K562 (cell line): ENCODE results near the gene TUT4. TPM values are rescaled to one million over a fixed set of nuclear protein-coding genes. Genes with fewer than 3 reads are reported as not detected.

Experiments used
- ATAC-seq: fragments of 200-7000 bp; cut with Tn5 transposase; 3 replicates; pipeline ENCODE4 v1.9.1; 2020; ENCODE audit warnings: moderate library complexity
- BruUV-seq: library from RNA; stranded (reverse); fragments of 400-500 nt; replicated peaks from 2 replicates; lab custom pipeline; 2021; lab: Mats Ljungman, UMichigan
- CTCF ChIA-PET: fragments of 300-600 bp; formaldehyde crosslinking; extraction: SDS; loops from one replicate; lab custom pipeline; 2021; ENCODE audit warnings: low intra/inter-chr PET ratio; lab: Yijun Ruan, JAX
- POLR2A ChIA-PET: fragments of 300-600, 350-650 bp; sonication (Branson Sonifier 250); formaldehyde crosslinking; extraction: SDS; loops from one replicate; lab custom pipeline; 2021; ENCODE audit warnings: antibody characterized with exemption, inconsistent platforms; lab: Yijun Ruan, JAX
- DNase-seq, 4 experiments: peaks; one replicate each; pipeline versions ENCODE4 v3.0.0 to v3.0.0-alpha.2; 2011 to 2018; ENCODE audit warnings: low spot score in 3 of 4, mixed read lengths in 3 of 4; ENCODE audit errors: extremely low read depth in 1 of 4
- FAIRE-seq: peaks from 2 replicates; lab custom pipeline; 2011; peaks lifted over from hg19 to GRCh38; lab: Jason Lieb, UNC
- H2AFZ ChIP-seq: 2 replicates; pipeline ENCODE4 v1.6.0; 2011; ENCODE audit warnings: low read depth, low read length, control low read depth, inconsistent platforms
- H3K27ac ChIP-seq: fragments of 200-600 bp; 3 replicates; pipeline ENCODE4 v1.8.0; 2011; ENCODE audit warnings: low read depth, mild to moderate bottlenecking, control low read depth, inconsistent platforms, low read length, moderate library complexity, mixed read lengths; ENCODE audit errors: extremely low read depth
- H3K27me3 ChIP-seq, 2 experiments: fragments of 300-600 bp in 1 of 2; 2 replicates in 1 of 2; 3 replicates in 1 of 2; pipeline versions ENCODE4 v1.6.0 to v1.8.0; 2011; ENCODE audit warnings: inconsistent platforms in 2 of 2, low read length in 2 of 2, mild to moderate bottlenecking in 1 of 2, mixed read lengths in 1 of 2, moderate library complexity in 1 of 2; ENCODE audit not compliant: control insufficient read depth in 2 of 2, insufficient read depth in 2 of 2
- H3K36me3 ChIP-seq: fragments of 300-600 bp; 3 replicates; pipeline ENCODE4 v1.8.0; 2011; ENCODE audit warnings: mild to moderate bottlenecking, low read length, inconsistent platforms; ENCODE audit not compliant: control insufficient read depth, insufficient read depth
- H3K4me1 ChIP-seq, 2 experiments: fragments of 200-600 bp in 1 of 2; replicated peaks in 1 of 2; 2 replicates in 1 of 2; 3 replicates in 1 of 2; pipeline versions ENCODE4 v1.5.1 to v1.8.0; 2011; ENCODE audit warnings: inconsistent platforms in 2 of 2, low read length in 2 of 2, mild to moderate bottlenecking in 1 of 2, mixed read lengths in 1 of 2, moderate library complexity in 1 of 2; ENCODE audit not compliant: control insufficient read depth in 2 of 2, insufficient read depth in 2 of 2
- H3K4me2 ChIP-seq: 2 replicates; pipeline ENCODE4 v1.6.1; 2011; ENCODE audit warnings: low read length, control low read depth, inconsistent platforms, mixed read lengths; ENCODE audit not compliant: insufficient read depth
- H3K4me3 ChIP-seq: fragments of 200-600 bp; sonication (generic), shearing (Covaris generic); 2 replicates; pipeline ENCODE4 v1.5.1; 2016; ENCODE audit warnings: control low read depth, inconsistent platforms
- H3K79me2 ChIP-seq: fragments of 200-600 bp; 3 replicates; pipeline ENCODE4 v1.8.0; 2011; ENCODE audit warnings: low read length, inconsistent platforms; ENCODE audit not compliant: control insufficient read depth, insufficient read depth
- H3K9ac ChIP-seq, 2 experiments: 2 replicates each; pipeline versions ENCODE4 v1.6.0 to v1.6.1; 2011; ENCODE audit warnings: low read depth in 2 of 2, low read length in 2 of 2, control low read depth in 1 of 2, inconsistent platforms in 1 of 2, mild to moderate bottlenecking in 1 of 2, mixed read lengths in 1 of 2; ENCODE audit not compliant: insufficient read depth in 1 of 2
- H3K9me1 ChIP-seq: one replicate; pipeline ENCODE4 v1.6.0; 2011; ENCODE audit warnings: inconsistent platforms, mild to moderate bottlenecking, low read length, moderate library complexity; ENCODE audit not compliant: control insufficient read depth, insufficient read depth
- H3K9me3 ChIP-seq: replicated peaks from 2 replicates; pipeline ENCODE4 v1.5.1; 2011; ENCODE audit warnings: low read depth, low read length, inconsistent platforms; ENCODE audit not compliant: control insufficient read depth, insufficient read depth
- H4K20me1 ChIP-seq: replicated peaks from 2 replicates; pipeline ENCODE4 v1.6.1; 2011; ENCODE audit warnings: low read length, inconsistent platforms, mixed read lengths; ENCODE audit not compliant: control insufficient read depth, insufficient read depth
- HMGXB4 ChIP-seq: sonication (generic); formaldehyde crosslinking; IDR thresholded peaks from 2 replicates; pipeline ENCODE4 v1.8.1; 2023; ENCODE audit warnings: mild to moderate bottlenecking, missing genetic modification reagents
- MYBL2 ChIP-seq, 2 experiments: fragments of 450-650 bp in 1 of 2; sonication (generic) in 1 of 2; formaldehyde crosslinking in 1 of 2; IDR thresholded peaks; 2 replicates each; pipeline versions ENCODE4 v1.6.1 to v1.8.1; 2017 to 2022; ENCODE audit warnings: borderline replicate concordance in 1 of 2, inconsistent platforms in 1 of 2, low read depth in 1 of 2, mild to moderate bottlenecking in 1 of 2, missing genetic modification reagents in 1 of 2, moderate library complexity in 1 of 2
- XRCC3 ChIP-seq: fragments of 450-650 bp; IDR thresholded peaks from 2 replicates; pipeline ENCODE4 v1.6.1; 2017; ENCODE audit warnings: mild to moderate bottlenecking, moderate library complexity
- ZNF75A ChIP-seq: fragments of 450-650 bp; formaldehyde crosslinking; IDR thresholded peaks from 2 replicates; pipeline ENCODE4 v1.4.0; 2020; ENCODE audit warnings: mild to moderate bottlenecking
- ZSCAN29 ChIP-seq: fragments of 450-650 bp; IDR thresholded peaks from 2 replicates; pipeline ENCODE4 v1.6.1; 2017
- WGBS: fragments of 100-300 bp; shearing (Covaris generic); methylation state at CpG from one replicate; pipeline ENCODE4 v1.1.6; 2016; ENCODE audit warnings: low coverage, mixed read lengths; ENCODE audit not compliant: insufficient coverage; ENCODE audit errors: missing lambda C conversion rate; 5-methylcytosine and 5-hydroxymethylcytosine counted together
- in situ Hi-C: fragments of 300-500 bp; cut with MboI; formaldehyde crosslinking; loops from 4 replicates; pipeline ENCODE4 v1.15.0; 2018; ENCODE audit warnings: inconsistent platforms, mixed read lengths
- intact Hi-C: fragments of 100-400 bp; cut with micrococcal nuclease; formaldehyde crosslinking; loops from 2 replicates; pipeline ENCODE4 v1.14.2; 2022
- polyA plus RNA-seq, 8 experiments: library from polyadenylated mRNA; depleted of rRNA in 4 of 8; stranded (reverse) in 5 of 8; unstranded in 3 of 8; fragments of >200 nt; fragmentation: Nextera tagmentation in 2 of 8; fragmentation: Illumina TruSeq in 1 of 8; extraction: Ambion mirVana in 2 of 8; extraction: Trizol in 1 of 8; gene quantifications; 2 replicates each; pipeline versions ENCODE4 v1.2.1 to v1.2.3, GENCODE V29; 2011 to 2014; ENCODE audit warnings: inconsistent platforms in 1 of 8, missing spikeins in 1 of 8
- total RNA-seq, 7 experiments: library from RNA; depleted of rRNA in 6 of 7; stranded (reverse); fragments of >200 nt in 6 of 7; fragmentation: Illumina TruSeq in 2 of 7; extraction: Trizol in 2 of 7; gene quantifications; 2 replicates each; pipeline versions ENCODE4 v1.2.1 to v1.2.3, GENCODE V29; 2011 to 2021; ENCODE audit warnings: low replicate concordance in 1 of 7
- TF ChIP-seq, protein P1 (sequence below): fragments of 200-600 bp; sonication (generic); IDR thresholded peaks from one replicate; pipeline ENCODE4 v1.6.1; 2012; ENCODE audit warnings: mild to moderate bottlenecking, low read depth, low read length, inconsistent platforms
- TF ChIP-seq, protein P2 (sequence below): fragments of 450-650 bp; IDR thresholded peaks from 2 replicates; pipeline ENCODE4 v1.6.1; 2016; ENCODE audit warnings: mild to moderate bottlenecking

Gene TUT4
- total and polyA plus RNA-seq, 9 of the 15 experiments (the other 6 are each of a cell fraction or from before 2014, with no cell fraction given) = 15.8 to 53.5 (median 36.7) TPM

DNA sequence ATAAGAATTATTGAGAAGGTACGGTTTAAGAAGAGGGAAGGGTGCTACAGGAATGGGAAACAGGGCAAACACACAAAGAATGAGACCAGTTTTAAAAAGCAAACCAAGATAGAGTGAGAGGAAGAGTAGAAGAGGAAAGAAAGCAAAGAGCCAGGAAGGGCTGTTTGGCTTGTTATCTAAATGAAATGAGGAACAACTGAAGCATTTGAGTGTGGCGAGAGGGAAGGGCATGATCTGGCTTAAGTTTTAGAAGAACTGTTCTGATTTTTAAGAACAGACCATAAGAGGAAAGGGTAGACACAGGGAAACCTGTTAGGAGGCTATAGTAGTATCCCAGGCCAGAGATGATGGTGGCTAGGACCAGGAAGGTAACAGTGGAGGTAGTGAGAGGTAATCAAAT is 73.8 kb downstream of the TUT4 start:
- POLR2A ChIA-PET = no interaction called here
- no TSS peak for BruUV-seq
- TF ChIP-seq ZSCAN29 = no peak
- TF ChIP-seq, protein P1, sequence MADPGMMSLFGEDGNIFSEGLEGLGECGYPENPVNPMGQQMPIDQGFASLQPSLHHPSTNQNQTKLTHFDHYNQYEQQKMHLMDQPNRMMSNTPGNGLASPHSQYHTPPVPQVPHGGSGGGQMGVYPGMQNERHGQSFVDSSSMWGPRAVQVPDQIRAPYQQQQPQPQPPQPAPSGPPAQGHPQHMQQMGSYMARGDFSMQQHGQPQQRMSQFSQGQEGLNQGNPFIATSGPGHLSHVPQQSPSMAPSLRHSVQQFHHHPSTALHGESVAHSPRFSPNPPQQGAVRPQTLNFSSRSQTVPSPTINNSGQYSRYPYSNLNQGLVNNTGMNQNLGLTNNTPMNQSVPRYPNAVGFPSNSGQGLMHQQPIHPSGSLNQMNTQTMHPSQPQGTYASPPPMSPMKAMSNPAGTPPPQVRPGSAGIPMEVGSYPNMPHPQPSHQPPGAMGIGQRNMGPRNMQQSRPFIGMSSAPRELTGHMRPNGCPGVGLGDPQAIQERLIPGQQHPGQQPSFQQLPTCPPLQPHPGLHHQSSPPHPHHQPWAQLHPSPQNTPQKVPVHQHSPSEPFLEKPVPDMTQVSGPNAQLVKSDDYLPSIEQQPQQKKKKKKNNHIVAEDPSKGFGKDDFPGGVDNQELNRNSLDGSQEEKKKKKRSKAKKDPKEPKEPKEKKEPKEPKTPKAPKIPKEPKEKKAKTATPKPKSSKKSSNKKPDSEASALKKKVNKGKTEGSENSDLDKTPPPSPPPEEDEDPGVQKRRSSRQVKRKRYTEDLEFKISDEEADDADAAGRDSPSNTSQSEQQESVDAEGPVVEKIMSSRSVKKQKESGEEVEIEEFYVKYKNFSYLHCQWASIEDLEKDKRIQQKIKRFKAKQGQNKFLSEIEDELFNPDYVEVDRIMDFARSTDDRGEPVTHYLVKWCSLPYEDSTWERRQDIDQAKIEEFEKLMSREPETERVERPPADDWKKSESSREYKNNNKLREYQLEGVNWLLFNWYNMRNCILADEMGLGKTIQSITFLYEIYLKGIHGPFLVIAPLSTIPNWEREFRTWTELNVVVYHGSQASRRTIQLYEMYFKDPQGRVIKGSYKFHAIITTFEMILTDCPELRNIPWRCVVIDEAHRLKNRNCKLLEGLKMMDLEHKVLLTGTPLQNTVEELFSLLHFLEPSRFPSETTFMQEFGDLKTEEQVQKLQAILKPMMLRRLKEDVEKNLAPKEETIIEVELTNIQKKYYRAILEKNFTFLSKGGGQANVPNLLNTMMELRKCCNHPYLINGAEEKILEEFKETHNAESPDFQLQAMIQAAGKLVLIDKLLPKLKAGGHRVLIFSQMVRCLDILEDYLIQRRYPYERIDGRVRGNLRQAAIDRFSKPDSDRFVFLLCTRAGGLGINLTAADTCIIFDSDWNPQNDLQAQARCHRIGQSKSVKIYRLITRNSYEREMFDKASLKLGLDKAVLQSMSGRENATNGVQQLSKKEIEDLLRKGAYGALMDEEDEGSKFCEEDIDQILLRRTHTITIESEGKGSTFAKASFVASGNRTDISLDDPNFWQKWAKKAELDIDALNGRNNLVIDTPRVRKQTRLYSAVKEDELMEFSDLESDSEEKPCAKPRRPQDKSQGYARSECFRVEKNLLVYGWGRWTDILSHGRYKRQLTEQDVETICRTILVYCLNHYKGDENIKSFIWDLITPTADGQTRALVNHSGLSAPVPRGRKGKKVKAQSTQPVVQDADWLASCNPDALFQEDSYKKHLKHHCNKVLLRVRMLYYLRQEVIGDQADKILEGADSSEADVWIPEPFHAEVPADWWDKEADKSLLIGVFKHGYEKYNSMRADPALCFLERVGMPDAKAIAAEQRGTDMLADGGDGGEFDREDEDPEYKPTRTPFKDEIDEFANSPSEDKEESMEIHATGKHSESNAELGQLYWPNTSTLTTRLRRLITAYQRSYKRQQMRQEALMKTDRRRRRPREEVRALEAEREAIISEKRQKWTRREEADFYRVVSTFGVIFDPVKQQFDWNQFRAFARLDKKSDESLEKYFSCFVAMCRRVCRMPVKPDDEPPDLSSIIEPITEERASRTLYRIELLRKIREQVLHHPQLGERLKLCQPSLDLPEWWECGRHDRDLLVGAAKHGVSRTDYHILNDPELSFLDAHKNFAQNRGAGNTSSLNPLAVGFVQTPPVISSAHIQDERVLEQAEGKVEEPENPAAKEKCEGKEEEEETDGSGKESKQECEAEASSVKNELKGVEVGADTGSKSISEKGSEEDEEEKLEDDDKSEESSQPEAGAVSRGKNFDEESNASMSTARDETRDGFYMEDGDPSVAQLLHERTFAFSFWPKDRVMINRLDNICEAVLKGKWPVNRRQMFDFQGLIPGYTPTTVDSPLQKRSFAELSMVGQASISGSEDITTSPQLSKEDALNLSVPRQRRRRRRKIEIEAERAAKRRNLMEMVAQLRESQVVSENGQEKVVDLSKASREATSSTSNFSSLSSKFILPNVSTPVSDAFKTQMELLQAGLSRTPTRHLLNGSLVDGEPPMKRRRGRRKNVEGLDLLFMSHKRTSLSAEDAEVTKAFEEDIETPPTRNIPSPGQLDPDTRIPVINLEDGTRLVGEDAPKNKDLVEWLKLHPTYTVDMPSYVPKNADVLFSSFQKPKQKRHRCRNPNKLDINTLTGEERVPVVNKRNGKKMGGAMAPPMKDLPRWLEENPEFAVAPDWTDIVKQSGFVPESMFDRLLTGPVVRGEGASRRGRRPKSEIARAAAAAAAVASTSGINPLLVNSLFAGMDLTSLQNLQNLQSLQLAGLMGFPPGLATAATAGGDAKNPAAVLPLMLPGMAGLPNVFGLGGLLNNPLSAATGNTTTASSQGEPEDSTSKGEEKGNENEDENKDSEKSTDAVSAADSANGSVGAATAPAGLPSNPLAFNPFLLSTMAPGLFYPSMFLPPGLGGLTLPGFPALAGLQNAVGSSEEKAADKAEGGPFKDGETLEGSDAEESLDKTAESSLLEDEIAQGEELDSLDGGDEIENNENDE = no peak
- TF ChIP-seq XRCC3 = no peak
- TF ChIP-seq, protein P2, sequence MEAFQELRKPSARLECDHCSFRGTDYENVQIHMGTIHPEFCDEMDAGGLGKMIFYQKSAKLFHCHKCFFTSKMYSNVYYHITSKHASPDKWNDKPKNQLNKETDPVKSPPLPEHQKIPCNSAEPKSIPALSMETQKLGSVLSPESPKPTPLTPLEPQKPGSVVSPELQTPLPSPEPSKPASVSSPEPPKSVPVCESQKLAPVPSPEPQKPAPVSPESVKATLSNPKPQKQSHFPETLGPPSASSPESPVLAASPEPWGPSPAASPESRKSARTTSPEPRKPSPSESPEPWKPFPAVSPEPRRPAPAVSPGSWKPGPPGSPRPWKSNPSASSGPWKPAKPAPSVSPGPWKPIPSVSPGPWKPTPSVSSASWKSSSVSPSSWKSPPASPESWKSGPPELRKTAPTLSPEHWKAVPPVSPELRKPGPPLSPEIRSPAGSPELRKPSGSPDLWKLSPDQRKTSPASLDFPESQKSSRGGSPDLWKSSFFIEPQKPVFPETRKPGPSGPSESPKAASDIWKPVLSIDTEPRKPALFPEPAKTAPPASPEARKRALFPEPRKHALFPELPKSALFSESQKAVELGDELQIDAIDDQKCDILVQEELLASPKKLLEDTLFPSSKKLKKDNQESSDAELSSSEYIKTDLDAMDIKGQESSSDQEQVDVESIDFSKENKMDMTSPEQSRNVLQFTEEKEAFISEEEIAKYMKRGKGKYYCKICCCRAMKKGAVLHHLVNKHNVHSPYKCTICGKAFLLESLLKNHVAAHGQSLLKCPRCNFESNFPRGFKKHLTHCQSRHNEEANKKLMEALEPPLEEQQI = no peak
- no peak for TF ChIP-seq MYBL2 (IDR thresholded peaks at IDR 0.05; ENCODE audit: low read depth)
- no peak for TF ChIP-seq MYBL2 (CRISPR knock-in tag; IDR thresholded peaks at IDR 0.05; ENCODE audit: borderline replicate concordance)
- TF ChIP-seq ZNF75A (CRISPR knock-in tag) = no peak
- no peak for TF ChIP-seq HMGXB4 (CRISPR knock-in tag)

More for the DNA sequence above, 73.8 kb downstream of the TUT4 start:
- Histone ChIP-seq H3K36me3 (peaks cover 32% of the 10 kb centered on the region; the same call in 2 of the 3 replicates), H3K9me1 (no peaks in the 10 kb centered on the region), H3K9me3 (no peaks in the 10 kb centered on the region), H3K27ac (no peak overlapping the region), H3K79me2 (no peaks in the 10 kb centered on the region), H3K27me3 (no peaks in the 10 kb centered on the region), H3K4me3 (no peak overlapping the region), H3K4me2 (no peak overlapping the region), H3K4me1 (no peaks in the 10 kb centered on the region), H4K20me1 (no peaks in the 10 kb centered on the region), H2AFZ (no peak overlapping the region), H3K9ac (no peak overlapping the region)
- FAIRE-seq = no peak
- CTCF ChIA-PET = no interaction called here
- intact Hi-C loops = no loop called here
- in situ Hi-C loops = no loop called here
- WGBS = 70% methylated on average over 2 of the region's 2 CpGs
- ATAC-seq = no peak
- DNase-seq = no peak
